GM19395 (cell line): ENCODE data around the gene NINL.
"Not testable (repeated sequence)": the region's sequence is repeated elsewhere in the genome, so short reads cannot be mapped to it uniquely, and the experiment has no call there.

ENCODE experiments used
- ATAC-seq: cut with Tn5 transposase; IDR thresholded peaks from one replicate; pipeline ENCODE4 v1.9.1; 2021; ENCODE audit warnings: mild to moderate bottlenecking, moderate library complexity; ENCODE audit not compliant: unreplicated experiment

Gene NINL

GRCh38 chr20:25553819-25554296, 31.5 kb downstream of the NINL start:
- no peak for ATAC-seq

DNA sequence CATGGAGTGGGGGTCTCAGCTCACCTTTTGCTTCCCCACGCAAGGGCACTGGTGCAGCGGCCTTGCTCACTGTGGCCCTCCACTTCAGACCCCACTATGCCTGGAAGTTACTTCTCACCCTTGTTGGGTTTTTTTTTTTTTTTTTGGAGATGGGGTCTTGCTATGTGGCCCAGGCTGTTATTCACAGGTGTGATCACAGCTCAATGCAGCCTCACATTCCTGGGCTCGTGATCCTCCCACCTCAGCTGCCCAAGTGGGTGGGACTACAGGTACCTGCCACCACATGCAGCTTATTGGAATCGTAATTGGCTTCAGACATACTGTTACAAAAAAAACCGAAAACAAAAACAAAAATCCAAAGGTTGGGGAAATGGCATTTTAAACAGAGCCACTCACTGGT, 32.4 kb downstream of the NINL start:
- no peak for ATAC-seq

- ATAC-seq: no peak
Measured at GRCh38 chr20:25551413-25552215, 33.7 kb downstream of the NINL start.

- ATAC-seq: not testable (repeated sequence)
Measured at GRCh38 chr20:25550645-25551337, 34.5 kb downstream of the NINL start.

- no peak for ATAC-seq
Measured at GRCh38 chr20:25549843-25550477, 35.4 kb downstream of the NINL start.

DNA sequence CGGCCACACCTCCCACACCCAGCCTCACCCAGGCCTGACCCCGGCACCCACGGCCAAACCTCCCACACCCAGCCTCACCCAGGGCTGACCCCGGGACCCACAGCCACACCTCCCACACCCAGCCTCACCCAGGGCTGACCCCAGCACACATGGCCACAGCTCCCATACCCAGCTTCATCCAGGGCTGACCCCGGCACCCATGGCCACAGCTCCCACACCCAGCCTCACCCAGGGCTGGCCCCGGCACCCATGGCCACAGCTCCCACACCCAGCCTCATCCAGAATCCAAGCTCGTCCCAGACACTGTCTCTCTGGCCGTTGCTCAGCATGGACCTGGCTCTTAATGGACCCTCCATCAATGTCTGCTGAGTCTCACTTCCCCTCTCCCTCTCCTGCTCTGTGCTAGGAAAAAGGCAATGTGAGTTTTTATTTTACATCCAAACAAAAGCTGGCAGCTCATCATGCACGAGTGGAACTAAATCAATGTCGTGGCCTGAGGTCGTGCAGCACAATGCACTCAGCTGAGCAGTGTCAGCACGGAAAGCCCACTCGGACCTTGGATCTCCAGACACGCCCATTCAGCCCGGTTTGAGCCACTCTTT, 36.1 kb downstream of the NINL start:
- no peak for ATAC-seq

DNA sequence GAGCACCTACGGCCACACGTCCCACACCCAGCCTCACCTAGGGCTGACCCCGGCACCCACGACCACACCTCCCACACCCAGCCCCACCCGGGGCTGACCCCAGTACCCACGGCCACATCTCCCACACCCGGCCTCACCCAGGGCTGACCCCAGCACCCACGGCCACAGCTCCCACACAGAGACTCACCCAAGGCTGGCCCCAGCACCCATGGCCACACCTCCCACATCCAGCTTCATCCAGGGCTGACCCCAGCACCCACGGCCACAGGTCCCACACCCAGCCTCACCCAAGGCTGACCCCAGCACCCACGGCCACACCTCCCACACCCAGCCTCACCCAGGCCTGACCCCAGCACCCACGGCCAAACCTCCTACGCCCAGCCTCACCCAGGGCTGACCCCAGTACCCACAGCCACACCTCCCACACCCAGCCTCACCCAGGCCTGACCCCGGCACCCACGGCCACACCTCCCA, 36.7 kb downstream of the NINL start:
- no peak for ATAC-seq

- no peak for ATAC-seq
Measured at GRCh38 chr20:25547999-25548398, 37.3 kb downstream of the NINL start.

DNA sequence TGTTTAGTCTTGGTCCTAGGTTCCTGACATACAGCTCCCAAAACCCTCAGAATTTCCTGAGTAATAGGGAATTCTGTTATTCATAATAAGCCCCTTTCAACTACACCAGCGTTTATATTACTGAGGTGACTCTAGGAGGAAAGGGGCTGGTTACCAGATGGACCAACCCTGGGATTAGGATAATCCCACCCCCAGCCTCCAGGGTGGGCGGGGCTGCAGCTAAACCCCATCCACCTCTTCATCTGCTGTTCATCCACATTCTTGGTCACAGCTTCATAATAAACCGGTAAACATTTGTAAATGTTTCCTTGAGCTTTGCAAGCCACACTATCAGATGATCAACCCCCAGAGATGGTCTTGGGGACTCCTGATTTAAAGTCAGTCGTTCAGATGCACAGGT, 38.3 kb downstream of the NINL start:
- no peak for ATAC-seq

DNA sequence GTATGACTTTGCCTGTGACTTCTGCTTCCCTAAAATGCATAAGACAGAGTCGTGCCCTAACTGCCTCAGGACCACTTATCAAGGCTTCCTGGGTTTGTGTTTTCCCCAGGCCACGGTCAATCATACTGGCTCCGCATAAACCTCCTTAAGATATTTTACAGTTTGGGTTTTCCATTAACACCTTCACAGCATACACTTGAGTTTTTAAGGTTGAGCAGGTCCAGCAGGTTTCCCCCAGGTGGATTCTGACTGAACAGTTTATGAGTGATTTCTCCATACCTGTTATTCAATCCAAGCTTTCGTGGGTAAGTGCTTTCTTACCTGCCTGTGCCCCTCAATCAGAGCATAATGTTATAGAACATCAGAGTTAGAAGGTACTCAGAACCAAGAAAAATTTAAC, 39.3 kb downstream of the NINL start:
- ATAC-seq: no peak

DNA sequence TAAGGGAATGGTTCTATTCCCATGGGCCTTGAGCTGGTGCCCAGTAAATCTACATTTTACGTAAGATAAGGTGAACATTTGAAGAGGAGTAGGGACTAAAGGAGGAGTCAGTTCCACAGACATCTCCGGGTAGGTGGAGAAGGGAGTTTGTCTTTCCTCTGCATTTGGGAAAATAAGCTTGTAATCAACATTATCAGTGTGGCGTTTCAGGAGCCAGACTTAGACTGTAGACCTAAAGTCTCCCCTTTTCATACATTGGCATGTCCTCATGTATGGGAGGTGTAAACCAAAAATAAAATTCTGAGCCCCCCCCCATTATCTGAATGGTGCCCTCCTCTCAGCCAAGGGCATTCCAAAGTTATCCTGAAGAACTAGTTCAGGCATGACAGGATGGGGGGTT, 40.2 kb downstream of the NINL start:
- no peak for ATAC-seq

GRCh38 chr20:25544734-25545133, 40.6 kb downstream of the NINL start:
- ATAC-seq: no peak

- no peak for ATAC-seq
Measured at GRCh38 chr20:25544311-25544710, 41.0 kb downstream of the NINL start.

GRCh38 chr20:25543068-25543467, 42.3 kb downstream of the NINL start:
- ATAC-seq: no peak

GRCh38 chr20:25541676-25542075, 43.7 kb downstream of the NINL start:
- no peak for ATAC-seq

DNA sequence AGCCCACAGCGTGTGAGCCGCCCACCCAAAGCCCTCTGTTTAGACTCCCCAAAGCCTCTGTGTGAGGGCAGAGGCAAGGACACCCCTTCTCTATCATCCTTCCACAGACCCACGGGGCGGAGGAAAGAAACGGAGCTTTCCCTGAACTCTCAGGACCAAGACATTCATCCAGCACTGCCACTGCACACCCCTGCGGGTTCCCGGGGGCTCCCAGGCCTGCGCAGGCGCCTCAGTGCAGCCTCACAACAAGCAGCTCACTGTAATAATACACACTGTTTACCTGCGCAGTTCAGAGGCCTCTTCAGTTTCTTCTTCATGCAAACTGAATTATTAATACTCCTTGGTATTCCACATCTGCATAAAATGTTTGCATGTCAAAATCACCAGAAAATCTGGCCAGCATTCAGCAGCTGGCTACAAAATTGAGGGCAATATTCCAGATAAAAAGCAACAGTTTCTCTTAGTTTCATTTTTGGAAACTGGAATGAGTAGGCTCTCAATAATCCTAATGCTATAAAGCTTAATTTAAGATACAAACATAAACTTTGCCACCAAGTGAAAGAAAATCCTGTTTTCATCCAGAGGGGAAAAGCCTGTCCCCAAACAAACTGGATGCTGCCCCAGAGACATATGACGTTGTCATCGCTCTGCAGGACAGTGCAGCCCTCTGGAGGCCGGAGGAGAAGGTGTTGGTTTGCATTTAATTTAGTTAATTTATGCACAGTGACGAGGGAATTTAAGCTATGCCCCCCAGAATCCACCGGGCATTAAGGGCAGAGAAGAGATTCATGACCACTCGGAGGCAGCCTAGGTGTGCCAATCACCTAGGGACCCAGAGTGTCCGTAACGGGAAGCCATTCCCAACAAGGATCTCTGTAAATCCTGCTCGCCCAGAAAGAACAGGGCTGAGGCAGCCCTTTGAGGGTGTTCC, 45.3 kb downstream of the NINL start:
- no peak for ATAC-seq

- ATAC-seq: no peak
Measured at GRCh38 chr20:25538838-25539665, 46.3 kb downstream of the NINL start.

DNA sequence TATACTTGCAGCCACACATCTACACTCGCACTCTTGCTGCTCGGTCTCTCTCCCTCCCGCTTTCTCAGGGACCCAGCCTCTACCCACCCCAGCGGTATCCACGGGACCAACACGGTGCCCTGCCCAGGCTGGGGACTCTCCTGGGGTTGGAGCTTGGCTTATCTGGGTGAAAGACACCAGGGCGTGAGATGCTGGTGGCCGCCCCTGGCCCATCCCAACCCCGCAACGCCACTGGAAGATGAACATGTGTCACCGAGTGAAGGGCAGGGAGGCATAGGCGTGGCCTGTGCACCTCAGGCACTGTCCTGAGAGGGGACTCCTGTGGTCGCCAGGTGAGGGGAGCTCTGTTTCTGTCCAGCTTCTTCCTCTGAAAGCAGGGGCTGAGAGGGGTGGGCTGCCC, 47.4 kb downstream of the NINL start:
- ATAC-seq: no peak

- ATAC-seq: no peak
Measured at GRCh38 chr20:25535762-25536161, 49.6 kb downstream of the NINL start.
